Brain microvascular endothelial cell (primary cell): Measurements from ENCODE around the gene LSG1.

Experiments used
- DNase-seq: peaks from one replicate; pipeline ENCODE4 v3.0.0-alpha.2; 2020
- H3K27ac ChIP-seq: fragments of 250-450 bp; sonication (Bioruptor Pico); 2 replicates; pipeline ENCODE4 v1.5.1; 2020; ENCODE audit warnings: mild to moderate bottlenecking, moderate library complexity
- H3K27me3 ChIP-seq: fragments of 250-450 bp; sonication (Bioruptor Pico); replicated peaks from 2 replicates; pipeline ENCODE4 v1.5.1; 2020; ENCODE audit warnings: mild to moderate bottlenecking
- H3K36me3 ChIP-seq: fragments of 250-450 bp; sonication (Bioruptor Pico); replicated peaks from 2 replicates; pipeline ENCODE4 v1.5.1; 2020; ENCODE audit warnings: mild to moderate bottlenecking
- H3K4me3 ChIP-seq: 2 replicates; pipeline ENCODE4 v1.5.1; 2011; ENCODE audit warnings: low read depth, mild to moderate bottlenecking, control low read depth, low read length, moderate library complexity
- CTCF ChIP-seq: IDR thresholded peaks from 2 replicates; pipeline ENCODE4 v1.5.1; 2011; ENCODE audit warnings: low read depth, mild to moderate bottlenecking, moderate library complexity, low read length, control low read depth, inconsistent platforms; ENCODE audit errors: missing control alignments
- in situ Hi-C: cut with HindIII; loops from 2 replicates; pipeline ENCODE4 v1.10.0; 2017; ENCODE audit warnings: low sequenced_read_pairs, low pct_ligation_motif_present

The LSG1 gene

DNA sequence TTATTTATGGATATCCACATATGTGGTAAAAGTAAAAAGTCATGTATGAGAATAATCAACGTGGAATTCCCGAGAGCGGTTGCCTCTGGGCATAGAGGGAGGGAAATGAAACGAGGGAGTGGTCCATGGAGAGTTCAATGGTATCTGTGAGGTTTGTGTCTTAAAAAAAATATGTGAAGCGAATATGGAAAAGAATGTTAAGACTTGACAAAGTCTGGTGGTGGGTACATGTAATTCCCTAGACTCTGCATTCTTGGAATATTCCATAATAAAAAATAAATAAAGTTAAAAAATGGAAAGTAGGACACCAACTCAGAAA lies 42.1 kb upstream of the LSG1 start:
- in situ Hi-C loops, result no loop called here
- H3K27me3 ChIP-seq, result no peaks in the 10 kb centered on the region
- TF ChIP-seq CTCF, result no peak
- no peak overlapping the region for H3K4me3 ChIP-seq
- DNase-seq, result no peak
- no peaks in the 10 kb centered on the region for H3K36me3 ChIP-seq
- no peak overlapping the region for H3K27ac ChIP-seq

DNA sequence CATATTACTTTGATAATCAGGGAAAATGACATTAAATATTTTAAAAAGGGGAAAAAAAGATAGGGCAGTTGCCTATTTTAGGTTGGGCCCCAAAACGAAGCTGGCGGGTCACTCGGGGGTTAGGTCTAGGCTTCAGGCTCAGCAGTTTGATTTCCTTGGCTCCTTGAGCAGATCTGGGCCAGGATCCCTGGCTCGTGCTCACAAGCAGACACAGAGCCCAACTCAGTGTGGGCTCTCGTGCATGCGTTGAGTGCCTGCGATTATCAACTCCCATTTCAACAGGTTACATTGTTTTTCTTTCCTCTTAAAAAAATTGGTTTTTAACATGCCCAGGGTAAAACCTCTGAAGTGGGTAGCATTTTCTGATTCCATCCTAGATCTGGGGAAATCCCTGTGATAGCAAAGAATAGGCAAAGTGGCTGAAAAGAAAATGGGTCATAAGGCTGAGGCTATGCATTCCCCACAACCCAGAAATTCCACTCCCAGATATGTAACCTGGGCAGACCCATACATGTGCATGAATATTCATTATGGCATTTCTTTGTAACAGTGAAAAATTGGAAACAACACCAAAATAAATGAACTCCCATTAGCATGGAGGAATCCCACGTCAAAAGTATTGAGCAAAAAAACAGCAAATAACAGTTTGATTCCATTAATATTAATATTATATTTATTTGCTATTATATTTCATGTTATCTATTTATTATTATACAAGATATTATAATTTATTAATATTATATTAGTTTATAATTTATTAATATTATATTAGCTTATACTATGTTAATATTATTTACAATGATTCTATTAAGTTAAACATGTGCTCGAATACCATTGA lies 41.5 kb upstream of the LSG1 start:
- Histone ChIP-seq H3K4me3 (no peak overlapping the region), H3K27ac (no peak overlapping the region), H3K27me3 (no peaks in the 10 kb centered on the region), H3K36me3 (no peaks in the 10 kb centered on the region)
- in situ Hi-C loops, result no loop called here
- DNase-seq, result no peak
- no peak for TF ChIP-seq CTCF

DNA sequence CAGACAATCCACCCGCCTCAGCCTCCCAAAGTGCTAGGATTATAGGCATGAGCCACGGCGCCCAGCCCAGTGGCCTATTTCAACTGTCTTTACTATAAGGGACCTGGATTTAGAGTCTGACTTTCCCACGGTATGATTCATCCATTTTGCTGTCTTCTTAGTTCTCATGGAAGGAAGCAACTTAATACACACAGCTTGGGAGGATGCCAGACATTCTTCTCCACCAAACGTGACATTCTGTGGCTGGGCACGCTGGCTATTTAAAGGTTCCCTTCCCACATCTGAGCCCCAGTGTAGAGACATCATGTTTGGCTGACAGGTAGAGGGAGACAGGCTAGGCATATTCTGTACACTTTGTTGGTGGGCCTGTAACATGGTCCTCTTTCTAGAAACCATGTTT lies 39.9 kb upstream of the LSG1 start:
- Histone ChIP-seq H3K27me3 (no peaks in the 10 kb centered on the region), H3K27ac (peak overlapping the region; percentile 67), H3K36me3 (no peaks in the 10 kb centered on the region), H3K4me3 (no peak overlapping the region)
- in situ Hi-C loops, result no loop called here
- peak; percentile 21 for TF ChIP-seq CTCF
- DNase-seq, result peak; percentile 99

DNA sequence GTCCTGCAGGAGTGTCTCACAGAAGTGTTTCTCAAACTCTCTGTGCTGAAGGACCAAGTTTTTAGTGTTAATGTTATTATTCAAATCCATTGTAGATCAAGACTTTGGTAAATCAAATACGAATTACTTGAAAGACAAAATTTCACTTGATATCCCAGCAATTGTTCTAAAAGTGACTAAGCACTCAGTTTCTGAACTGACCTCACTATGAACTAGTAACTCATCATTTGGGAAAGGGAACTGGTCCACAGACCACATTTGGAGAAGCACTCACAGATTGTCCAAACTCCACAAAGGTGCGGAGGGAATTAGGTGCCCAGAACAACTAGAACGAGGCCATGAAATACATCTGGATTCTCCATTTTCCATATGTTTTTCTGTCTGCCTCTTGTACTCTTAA lies 39.3 kb upstream of the LSG1 start:
- Histone ChIP-seq H3K4me3 (no peak overlapping the region), H3K27me3 (no peaks in the 10 kb centered on the region), H3K36me3 (no peaks in the 10 kb centered on the region), H3K27ac (peak overlapping the region; percentile 67)
- no peak for DNase-seq
- in situ Hi-C loops, result no loop called here
- no peak for TF ChIP-seq CTCF

GRCh38 chr3:194707147-194707540 lies 35.2 kb upstream of the LSG1 start:
- Histone ChIP-seq H3K4me3 (no peak overlapping the region), H3K27me3 (no peaks in the 10 kb centered on the region), H3K36me3 (no peaks in the 10 kb centered on the region), H3K27ac (no peak overlapping the region)
- no peak for TF ChIP-seq CTCF
- in situ Hi-C loops, result no loop called here
- DNase-seq, result no peak

GRCh38 chr3:194705761-194706160 lies 33.8 kb upstream of the LSG1 start:
- in situ Hi-C loops, result no loop called here
- TF ChIP-seq CTCF, result no peak
- no peaks in the 10 kb centered on the region for H3K27me3 ChIP-seq

More at GRCh38 chr3:194705761-194706160, 33.8 kb upstream of the LSG1 start:
- Histone ChIP-seq H3K36me3 (no peaks in the 10 kb centered on the region), H3K27ac (no peak overlapping the region), H3K4me3 (no peak overlapping the region)
- DNase-seq, result no peak
